ENCODE results near the gene SYNDIG1L.
"Not testable (repeated sequence)": the region's sequence is repeated elsewhere in the genome, so short reads cannot be mapped to it uniquely, and the experiment has no call there.

SYNDIG1L gene

GRCh38 chr14:74426202-74426582, at the start of gene SYNDIG1L:
SYNDIG1L (minus strand) TSS chr14:74426210; CDS start chr14:74409744, 16,466 bp downstream.
- DNase-seq (ENCODE audit: low read depth, low spot score): no peak

DNA sequence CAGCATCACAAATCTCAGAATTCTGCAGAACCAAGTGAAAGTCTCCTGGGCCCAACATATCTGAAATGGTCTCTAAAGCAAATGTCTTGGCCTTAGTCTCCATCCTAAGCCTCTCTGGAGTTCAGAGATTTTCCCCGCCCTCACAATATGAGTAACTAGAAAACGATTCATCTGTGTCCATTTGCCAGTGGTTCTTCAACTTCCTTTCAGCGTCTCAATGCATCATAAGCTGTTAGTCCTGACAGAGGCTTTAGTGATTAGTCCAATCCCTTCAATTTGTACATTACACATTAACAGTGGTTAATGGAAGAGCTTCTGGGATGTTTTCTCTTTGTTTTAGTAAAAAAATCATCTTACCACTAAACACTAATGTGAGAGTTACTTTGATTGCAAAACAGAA, 49.7 kb upstream of the SYNDIG1L start:
- DNase-seq (ENCODE audit: low read depth, low spot score): peak; percentile 54

DNA sequence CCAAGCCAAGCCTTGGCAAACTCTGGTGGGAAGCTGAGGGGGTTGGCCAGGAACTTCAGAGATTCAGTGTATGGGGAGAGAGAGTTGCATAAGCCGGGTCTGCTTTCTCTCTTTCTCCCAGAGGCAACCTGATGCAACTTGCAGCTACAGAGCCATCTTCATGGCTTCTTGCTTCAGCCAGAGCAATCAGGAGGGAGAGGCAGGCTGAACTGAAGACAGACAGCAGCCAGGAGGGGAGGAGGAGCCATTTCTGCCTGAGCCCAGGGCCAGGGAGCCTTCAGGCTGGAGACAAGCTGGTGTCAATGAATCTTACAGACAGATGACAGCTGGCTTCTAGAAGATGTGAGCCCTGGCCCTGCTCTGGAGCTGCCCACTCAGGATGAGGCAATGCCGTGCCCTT, 48.4 kb upstream of the SYNDIG1L start:
- no peak for DNase-seq (ENCODE audit: low read depth, low spot score)

DNA sequence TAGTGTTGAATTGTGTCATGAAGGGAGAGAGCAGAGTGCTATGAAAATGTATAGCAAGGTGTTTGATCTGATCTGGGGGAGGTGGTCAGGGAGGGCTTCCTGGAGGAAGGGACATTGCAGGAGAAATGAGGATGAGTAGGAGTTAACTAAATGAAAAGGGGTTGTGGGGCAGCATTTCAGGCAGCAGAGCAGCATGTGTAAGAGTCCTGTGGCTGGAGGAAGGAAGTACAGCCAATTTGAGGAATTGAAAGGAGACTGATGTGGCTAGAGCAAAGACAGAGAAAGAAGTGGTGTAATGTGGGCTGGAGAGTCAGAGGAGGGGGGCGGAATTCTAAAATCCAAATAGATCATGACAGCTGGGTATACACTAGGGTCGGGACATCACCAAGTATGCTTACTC, 46.6 kb upstream of the SYNDIG1L start:
- DNase-seq (ENCODE audit: low read depth, low spot score): no peak

GRCh38 chr14:74469548-74470518, 43.8 kb upstream of the SYNDIG1L start:
- no peak for DNase-seq (ENCODE audit: low read depth, low spot score)

DNA sequence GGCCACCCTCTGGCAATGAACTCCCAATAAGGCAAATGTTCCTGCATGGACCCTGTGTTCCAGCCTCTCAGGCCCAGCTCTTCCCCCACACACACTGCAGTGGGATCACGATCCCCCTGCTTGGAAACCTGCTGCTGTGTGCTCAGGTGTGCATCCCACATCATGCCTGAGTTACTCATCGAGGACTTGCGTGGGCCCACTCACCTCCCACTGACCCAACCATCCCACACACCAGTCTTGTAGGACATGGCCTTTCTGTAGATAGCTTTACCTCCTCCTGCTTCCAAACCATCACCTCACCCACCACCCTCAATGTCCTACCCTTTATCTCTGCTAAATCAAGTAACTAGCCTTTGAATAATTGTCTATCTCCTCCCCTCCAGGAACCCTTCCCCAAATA, 42.5 kb upstream of the SYNDIG1L start:
- no peak for DNase-seq (ENCODE audit: low read depth, low spot score)

DNA sequence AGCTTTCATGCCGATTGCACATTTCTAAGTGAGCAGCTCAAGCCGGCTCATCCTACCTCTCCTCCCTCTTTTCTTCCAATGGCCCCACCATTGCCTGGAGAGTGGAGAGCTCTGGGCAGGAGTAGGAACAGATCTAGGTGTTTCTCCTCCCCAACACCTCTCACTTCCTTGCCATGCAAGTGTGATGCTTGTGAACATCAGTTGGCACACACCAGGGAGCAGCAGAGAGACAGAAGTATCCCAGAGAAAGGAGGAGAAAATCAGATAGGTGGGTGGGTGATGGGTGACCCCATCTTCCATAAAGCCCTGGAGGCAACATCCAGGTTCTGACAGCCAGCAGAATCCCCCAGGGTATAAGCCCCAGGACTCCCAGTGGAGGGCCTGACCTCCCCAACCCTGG, 39.3 kb upstream of the SYNDIG1L start:
- DNase-seq (ENCODE audit: low read depth, low spot score): no peak

DNA sequence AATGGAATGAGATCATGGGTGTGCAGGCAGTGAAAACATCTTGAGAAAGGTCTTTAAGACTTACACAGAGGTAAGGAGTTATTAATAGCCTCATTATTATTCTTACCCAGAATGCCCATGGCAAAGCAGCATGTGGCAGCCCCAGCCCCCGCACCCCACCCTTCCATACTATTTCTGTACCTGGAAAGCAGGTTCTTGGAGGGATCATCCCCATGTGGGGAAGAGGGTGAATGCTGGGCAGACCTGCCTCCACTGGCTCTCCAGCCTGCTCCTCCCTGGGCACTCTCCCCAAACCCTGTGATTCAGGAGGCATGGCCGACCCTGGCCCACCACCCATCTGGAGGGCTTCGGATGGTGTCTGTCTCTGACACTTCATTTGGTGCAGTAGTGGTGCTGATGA, 38.8 kb upstream of the SYNDIG1L start:
- DNase-seq (ENCODE audit: low read depth, low spot score): no peak

DNA sequence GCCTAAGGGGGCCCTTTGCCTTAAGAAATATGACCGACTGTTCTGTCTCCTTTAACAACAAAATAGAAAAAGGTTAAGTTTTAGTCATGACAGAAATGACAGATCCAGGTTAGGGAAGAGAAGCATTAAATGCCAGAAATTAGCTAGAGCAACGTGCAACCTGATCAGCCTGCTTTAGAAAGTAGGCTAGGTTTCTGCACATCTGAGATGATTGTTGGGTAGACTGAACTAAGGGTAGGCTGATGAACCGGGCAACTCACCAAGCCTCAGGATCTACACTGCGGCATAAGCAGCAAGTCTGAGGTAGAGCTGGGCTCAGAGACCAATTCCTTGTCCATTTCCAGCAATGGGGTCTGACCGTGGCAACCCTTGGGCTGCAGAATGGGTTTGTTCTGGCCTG, 37.7 kb upstream of the SYNDIG1L start:
- no peak for DNase-seq (ENCODE audit: low read depth, low spot score)

DNA sequence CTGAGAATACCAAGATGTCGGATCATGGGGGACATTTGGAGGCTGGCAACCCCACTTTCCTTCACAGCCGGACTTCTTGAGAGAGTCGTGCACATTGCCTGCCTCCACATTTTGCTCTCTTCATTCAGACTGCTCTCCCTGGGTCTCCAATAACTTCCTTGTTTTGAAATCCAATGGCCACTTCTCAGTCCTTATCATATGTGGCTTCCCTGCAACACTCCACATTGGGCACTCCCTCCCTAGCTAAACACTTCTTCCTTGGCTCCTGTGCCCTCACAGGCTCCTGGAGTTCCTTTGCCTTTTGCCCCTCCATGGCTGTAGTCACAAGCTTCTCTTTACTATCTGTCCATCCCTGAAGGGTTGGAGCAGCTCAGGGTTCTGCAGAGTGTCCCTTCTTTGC, 37.0 kb upstream of the SYNDIG1L start:
- no peak for DNase-seq (ENCODE audit: low read depth, low spot score)

GRCh38 chr14:74459976-74460375, 34.0 kb upstream of the SYNDIG1L start:
- DNase-seq (ENCODE audit: low read depth, low spot score): no peak

- peak; percentile 76 for DNase-seq (ENCODE audit: low read depth, low spot score)
Measured at GRCh38 chr14:74459289-74459946, 33.4 kb upstream of the SYNDIG1L start.

- DNase-seq (ENCODE audit: low read depth, low spot score): no peak
Measured at GRCh38 chr14:74457565-74457895, 31.5 kb upstream of the SYNDIG1L start.

DNA sequence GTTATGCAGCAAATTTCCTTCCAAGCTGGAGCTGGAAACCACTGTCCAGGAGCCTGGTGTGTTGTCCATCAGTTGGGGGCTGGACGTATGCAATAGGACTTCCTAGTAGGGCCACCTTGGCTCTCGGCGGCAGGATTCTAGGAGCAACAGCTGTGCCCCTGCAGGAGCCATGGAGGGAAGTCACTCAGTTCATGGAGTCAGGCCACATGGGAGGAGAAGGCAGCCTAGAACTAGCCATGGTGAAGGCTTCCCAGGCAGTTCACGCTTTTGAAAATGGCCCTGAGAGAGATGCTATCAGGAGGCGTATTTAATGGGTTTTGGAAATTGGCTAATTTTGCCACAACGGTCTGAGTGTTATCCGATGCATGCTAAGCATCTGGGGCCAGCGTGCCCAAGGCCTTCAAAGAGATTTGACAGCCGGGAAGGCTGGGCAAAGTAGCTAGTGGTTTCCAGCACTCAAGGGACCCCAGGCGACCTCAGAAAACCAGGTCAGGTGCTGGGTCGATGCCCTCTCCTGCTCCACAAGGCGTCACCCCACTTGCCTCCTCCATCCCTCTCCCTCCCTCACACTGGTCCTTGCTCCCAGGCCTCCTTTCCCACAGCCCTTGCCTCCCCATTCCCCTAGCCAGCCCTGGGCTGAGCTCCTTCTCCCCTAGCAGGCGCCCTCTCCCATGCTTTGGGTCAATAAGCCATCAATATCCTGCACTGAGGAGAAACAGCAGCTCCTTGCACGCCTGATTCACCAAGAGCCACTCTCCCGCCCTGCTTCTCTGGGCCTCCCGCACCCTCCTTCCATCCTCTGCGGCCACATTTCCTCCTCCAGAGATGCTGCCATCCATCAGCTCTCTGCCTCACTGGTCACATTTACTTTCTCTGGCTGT, 30.9 kb upstream of the SYNDIG1L start:
- DNase-seq (ENCODE audit: low read depth, low spot score): no peak

- not testable (repeated sequence) for DNase-seq (ENCODE audit: low read depth, low spot score)
Measured at GRCh38 chr14:74454397-74454796, 28.4 kb upstream of the SYNDIG1L start.

DNA sequence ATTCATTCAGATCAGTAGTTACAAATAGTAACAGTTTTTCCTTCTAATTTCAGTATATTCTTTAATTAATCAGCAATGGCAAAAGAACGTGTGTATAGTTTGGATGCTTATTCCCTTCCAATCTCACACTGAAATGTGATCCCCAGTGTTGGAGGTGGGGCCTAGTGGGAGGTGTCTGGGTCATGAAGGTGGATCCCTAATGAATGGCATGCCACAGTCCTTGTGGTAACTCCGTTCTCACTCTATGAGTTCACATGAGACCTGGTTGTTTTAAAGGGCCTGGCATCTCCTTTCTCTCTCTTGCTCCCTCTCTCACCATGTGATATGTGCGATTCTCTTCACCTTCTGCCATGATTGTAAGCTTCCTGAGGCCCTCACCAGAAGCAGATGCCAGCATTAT, 18.9 kb upstream of the SYNDIG1L start:
- no peak for DNase-seq (ENCODE audit: low read depth, low spot score)

DNA sequence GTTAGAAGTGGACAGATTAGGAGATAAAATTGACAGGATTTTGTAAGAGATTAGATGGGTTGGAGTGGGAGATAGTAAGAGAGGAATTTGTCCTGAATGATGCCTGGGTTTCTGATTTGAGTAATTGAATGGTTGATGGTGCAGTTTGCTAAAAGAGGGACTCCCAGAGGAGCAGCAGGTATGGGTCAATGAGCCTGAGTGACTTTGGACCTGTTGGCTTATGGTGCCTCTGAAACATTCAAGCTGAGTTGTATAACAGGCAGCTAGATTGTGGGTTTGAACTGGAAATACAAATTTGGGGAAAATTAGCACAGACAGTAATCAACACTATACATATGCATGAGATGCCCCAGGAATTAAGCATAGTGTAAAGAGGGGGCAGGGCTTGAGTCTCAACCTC, 16.7 kb upstream of the SYNDIG1L start:
- no peak for DNase-seq (ENCODE audit: low read depth, low spot score)

GRCh38 chr14:74441113-74441512, 15.1 kb upstream of the SYNDIG1L start:
- no peak for DNase-seq (ENCODE audit: low read depth, low spot score)

- no peak for DNase-seq (ENCODE audit: low read depth, low spot score)
Measured at GRCh38 chr14:74438351-74438915, 12.4 kb upstream of the SYNDIG1L start.

DNA sequence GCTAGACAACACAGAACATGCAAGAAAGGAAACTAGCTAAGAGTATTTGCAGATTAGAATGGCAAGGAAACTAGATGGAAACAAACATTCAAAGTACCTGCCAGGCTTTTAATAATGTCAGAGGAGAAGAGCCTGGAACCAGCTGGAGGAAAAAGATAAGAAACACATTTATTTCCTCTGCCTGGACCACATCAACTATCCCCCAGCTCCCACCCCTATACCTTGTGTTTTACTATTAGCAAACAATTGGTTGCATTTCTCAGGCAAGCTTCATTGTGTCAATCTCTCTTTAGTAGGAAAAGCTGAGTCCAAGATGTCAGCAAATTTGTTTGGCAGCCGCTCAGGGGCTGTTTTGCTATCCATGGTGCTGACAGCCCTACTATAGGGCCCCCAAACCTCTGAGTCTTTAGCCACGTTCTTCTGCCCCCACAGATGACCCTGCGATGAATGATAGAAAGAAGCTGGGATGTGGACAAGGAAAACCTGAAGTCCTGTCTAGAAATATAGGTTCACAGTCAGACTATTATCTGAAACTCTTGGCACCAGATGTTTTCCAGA, 11.6 kb upstream of the SYNDIG1L start:
- peak; percentile 32 for DNase-seq (ENCODE audit: low read depth, low spot score)

GRCh38 chr14:74434294-74434693, 8.3 kb upstream of the SYNDIG1L start:
- DNase-seq (ENCODE audit: low read depth, low spot score): no peak

Data from astrocyte of the hippocampus (primary cell).